Left hindlimb (tissue), 1 donor: ENCODE data around the gene C6orf52.

Source experiments
- DNase-seq: peaks from one replicate; pipeline ENCODE4 v3.0.0-alpha.2; 2018

C6orf52 gene

DNA sequence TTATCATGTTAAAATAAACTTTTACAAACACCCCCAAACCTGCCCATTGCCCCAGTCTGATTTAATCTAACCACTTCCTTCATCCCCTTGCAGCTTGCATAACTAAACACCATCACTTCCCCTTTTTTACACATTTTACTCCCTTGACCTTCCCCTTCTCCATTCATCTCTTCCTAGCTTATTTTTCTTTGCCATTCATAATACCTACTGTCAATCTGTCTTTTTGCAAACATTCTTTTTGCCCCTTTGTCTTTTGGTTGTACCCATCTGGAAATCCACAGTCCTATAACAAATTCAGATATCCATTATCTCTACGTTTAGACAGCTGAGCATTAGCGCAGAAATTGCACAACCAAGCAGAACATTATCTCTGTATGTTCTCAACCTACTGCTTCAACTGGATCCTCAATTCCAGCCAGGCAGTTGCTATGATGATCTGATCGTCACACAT, 51.2 kb downstream of the C6orf52 start:
- no peak for DNase-seq

- DNase-seq = no peak
Measured at GRCh38 chr6:10641528-10641927, 52.9 kb downstream of the C6orf52 start.

- DNase-seq = no peak
Measured at GRCh38 chr6:10640412-10640811, 54.0 kb downstream of the C6orf52 start.

GRCh38 chr6:10633216-10633615, 61.2 kb downstream of the C6orf52 start:
- DNase-seq = no peak

DNA sequence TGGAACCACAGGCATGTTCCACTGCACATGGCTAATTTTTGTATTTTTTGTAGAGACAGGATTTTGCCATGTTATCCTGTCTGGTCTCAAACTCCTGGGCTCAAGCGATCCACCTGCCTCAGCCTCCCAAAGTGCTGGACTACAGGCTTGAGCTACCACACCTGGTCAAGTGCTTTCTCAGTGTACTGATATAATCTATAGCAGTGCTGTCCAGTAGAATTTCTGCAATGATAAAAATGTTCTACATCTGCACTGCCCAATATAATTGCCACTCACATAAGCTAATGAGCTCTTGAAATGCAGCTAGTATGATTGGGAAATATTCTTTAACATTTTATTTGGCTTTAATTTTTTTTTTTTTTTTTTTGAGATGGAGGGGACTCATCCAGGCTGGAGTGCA, 64.2 kb downstream of the C6orf52 start:
- DNase-seq = no peak

DNA sequence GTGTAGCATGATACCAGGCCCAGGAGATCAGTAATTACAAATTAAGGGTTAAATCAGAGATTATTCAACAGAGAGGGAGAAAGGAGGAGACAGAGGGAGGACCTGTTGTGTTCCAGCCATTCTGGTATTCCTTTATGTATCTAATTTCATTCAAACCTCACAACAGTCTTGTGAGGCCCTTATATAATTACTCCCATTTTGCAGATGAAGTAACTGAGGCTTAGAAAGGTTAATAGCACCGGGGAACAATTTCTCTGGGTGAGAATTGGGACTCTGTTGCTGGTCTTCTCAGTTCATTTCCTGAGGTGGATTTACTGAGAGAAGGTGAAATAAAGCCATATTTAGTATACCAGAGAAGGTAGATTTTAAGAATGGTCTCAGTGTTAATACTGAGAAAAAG, 66.6 kb downstream of the C6orf52 start:
- DNase-seq = no peak

DNA sequence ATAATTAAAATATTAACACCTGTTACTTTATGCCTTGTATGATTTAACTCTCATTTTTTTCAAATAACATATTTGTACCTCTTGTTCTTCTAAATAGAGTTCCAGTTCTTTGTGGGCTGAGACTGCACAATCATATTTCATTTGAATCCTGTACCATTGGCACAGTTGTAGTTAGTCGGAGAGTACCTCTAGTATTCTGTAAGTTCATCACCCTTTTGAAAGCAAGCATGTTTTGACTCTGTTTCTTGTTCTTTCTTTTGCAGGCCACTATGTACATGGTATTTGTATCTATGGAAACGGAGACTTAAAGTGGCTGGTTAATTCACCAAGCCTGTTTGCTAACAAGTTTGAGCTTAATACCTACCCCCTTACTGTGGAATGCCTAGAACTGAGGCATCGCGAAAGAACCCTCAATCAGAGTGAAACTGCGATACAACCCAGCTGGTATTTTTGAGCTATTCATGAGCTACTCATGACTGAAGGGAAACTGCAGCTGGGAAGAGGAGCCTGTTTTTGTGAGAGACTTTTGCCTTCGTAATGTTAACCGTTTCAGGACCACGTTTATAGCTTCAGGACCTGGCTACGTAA, 68.2 kb downstream of the C6orf52 start:
- DNase-seq = no peak

- no peak for DNase-seq
Measured at GRCh38 chr6:10624836-10625235, 69.6 kb downstream of the C6orf52 start.

- DNase-seq = no peak
Measured at GRCh38 chr6:10621847-10622246, 72.6 kb downstream of the C6orf52 start.
